H9 (cell line): ENCODE results near the gene VWA8. TPM values are rescaled to one million over a fixed set of nuclear protein-coding genes. Genes with fewer than 3 reads are reported as not detected.

Source experiments
- DNase-seq: peaks from one replicate; pipeline ENCODE4 v3.0.0-alpha.2; 2017
- H2AFZ ChIP-seq: one replicate; pipeline ENCODE4 v1.6.1; 2013; ENCODE audit warnings: mild to moderate bottlenecking, low read length, control low read depth, moderate library complexity
- H2AK5ac ChIP-seq: 2 replicates; pipeline ENCODE4 v1.6.1; 2013; ENCODE audit warnings: low read length, control low read depth, mixed read lengths; ENCODE audit not compliant: insufficient read length
- H2BK120ac ChIP-seq: one replicate; pipeline ENCODE4 v1.6.1; 2013; ENCODE audit warnings: low read depth, mild to moderate bottlenecking, low read length, control low read depth, inconsistent platforms; ENCODE audit not compliant: poor library complexity, severe bottlenecking
- H2BK12ac ChIP-seq: 2 replicates; pipeline ENCODE4 v1.6.1; 2013; ENCODE audit warnings: low read length, control low read depth, mixed read lengths, low read depth; ENCODE audit not compliant: insufficient read length
- H2BK15ac ChIP-seq: 2 replicates; pipeline ENCODE4 v1.6.1; 2013; ENCODE audit warnings: low read depth, low read length, control low read depth
- H2BK20ac ChIP-seq: one replicate; pipeline ENCODE4 v1.6.1; 2013; ENCODE audit warnings: low read depth, mild to moderate bottlenecking, low read length, control low read depth, inconsistent platforms; ENCODE audit not compliant: poor library complexity, severe bottlenecking
- H2BK5ac ChIP-seq: 2 replicates; pipeline ENCODE4 v1.6.1; 2013; ENCODE audit warnings: low read length, control low read depth, mixed read lengths; ENCODE audit not compliant: insufficient read length
- H3K14ac ChIP-seq: 2 replicates; pipeline ENCODE4 v1.6.1; 2013; ENCODE audit warnings: low read length, control low read depth; ENCODE audit not compliant: insufficient read depth
- H3K18ac ChIP-seq: 2 replicates; pipeline ENCODE4 v1.6.1; 2013; ENCODE audit warnings: low read depth, mild to moderate bottlenecking, mixed read lengths, low read length, control low read depth; ENCODE audit not compliant: insufficient read length
- H3K23ac ChIP-seq: 2 replicates; pipeline ENCODE4 v1.6.1; 2013; ENCODE audit warnings: low read length, control low read depth, mixed read lengths, low read depth; ENCODE audit not compliant: insufficient read length
- H3K23me2 ChIP-seq: 2 replicates; pipeline ENCODE4 v1.6.1; 2013; ENCODE audit warnings: low read depth, mild to moderate bottlenecking, mixed read lengths, low read length, control low read depth; ENCODE audit not compliant: insufficient read length, poor library complexity, severe bottlenecking
- H3K27ac ChIP-seq: 2 replicates; pipeline ENCODE4 v1.5.1; 2013; ENCODE audit warnings: low read length, control low read depth, mixed read lengths, low read depth; ENCODE audit not compliant: insufficient read length
- H3K27me3 ChIP-seq: 2 replicates; pipeline ENCODE4 v1.6.1; 2013; ENCODE audit warnings: low read length, control low read depth, inconsistent platforms; ENCODE audit not compliant: insufficient read depth
- H3K4ac ChIP-seq: 2 replicates; pipeline ENCODE4 v1.6.1; 2013; ENCODE audit warnings: low read depth, mild to moderate bottlenecking, control low read depth, inconsistent platforms, low read length, moderate library complexity
- H3K4me1 ChIP-seq: 2 replicates; pipeline ENCODE4 v1.6.1; 2013; ENCODE audit warnings: low read length, control low read depth, inconsistent platforms; ENCODE audit not compliant: insufficient read depth
- H3K4me2 ChIP-seq: 2 replicates; pipeline ENCODE4 v1.6.1; 2013; ENCODE audit warnings: low read length, control low read depth, mixed read lengths; ENCODE audit not compliant: insufficient read length, insufficient read depth
- H3K56ac ChIP-seq: 2 replicates; pipeline ENCODE4 v1.6.1; 2013; ENCODE audit warnings: low read depth, mild to moderate bottlenecking, mixed read lengths, low read length, control low read depth; ENCODE audit not compliant: insufficient read length
- H3K79me1 ChIP-seq: 2 replicates; pipeline ENCODE4 v1.6.1; 2013; ENCODE audit warnings: low read depth, mild to moderate bottlenecking, moderate library complexity, low read length, control low read depth, inconsistent platforms; ENCODE audit not compliant: insufficient read depth, poor library complexity, severe bottlenecking
- H3K79me2 ChIP-seq: 2 replicates; pipeline ENCODE4 v1.6.1; 2013; ENCODE audit warnings: low read length, control low read depth, inconsistent platforms; ENCODE audit not compliant: insufficient read depth
- H3K9ac ChIP-seq: 2 replicates; pipeline ENCODE4 v1.6.1; 2013; ENCODE audit warnings: low read length, control low read depth, mixed read lengths; ENCODE audit not compliant: insufficient read length; ENCODE audit errors: extremely low read depth
- H3K9me3 ChIP-seq: one replicate; pipeline ENCODE4 v1.6.1; 2013; ENCODE audit warnings: low read depth, low read length, inconsistent platforms; ENCODE audit not compliant: control insufficient read depth
- H3T11ph ChIP-seq: one replicate; pipeline ENCODE4 v1.6.1; 2013; ENCODE audit warnings: mild to moderate bottlenecking, low read length, control low read depth, inconsistent platforms
- H4K20me1 ChIP-seq: one replicate; pipeline ENCODE4 v1.6.1; 2013; ENCODE audit not compliant: control insufficient read depth, insufficient read length, insufficient read depth
- H4K5ac ChIP-seq: 2 replicates; pipeline ENCODE4 v1.6.1; 2013; ENCODE audit warnings: low read depth, mild to moderate bottlenecking, mixed read lengths, low read length, control low read depth; ENCODE audit not compliant: insufficient read length
- H4K8ac ChIP-seq: replicated peaks from 2 replicates; pipeline ENCODE4 v1.6.1; 2013; ENCODE audit warnings: low read length, control low read depth, mixed read lengths, low read depth; ENCODE audit not compliant: insufficient read length
- H4K91ac ChIP-seq: 2 replicates; pipeline ENCODE4 v1.6.1; 2013; ENCODE audit warnings: low read depth, mild to moderate bottlenecking, moderate library complexity, mixed read lengths, low read length, control low read depth; ENCODE audit not compliant: insufficient read length
- H3K27ac Mint-ChIP-seq, 3 experiments: 2 replicates in 2 of 3; 3 replicates in 1 of 3; pipeline ENCODE4 v1.8.0; 2020 to 2021; ENCODE audit warnings: mixed read lengths in 3 of 3, mild to moderate bottlenecking in 1 of 3, moderate library complexity in 1 of 3
- H3K27me3 Mint-ChIP-seq: 2 replicates; pipeline ENCODE4 v1.8.0; 2021; ENCODE audit warnings: low read depth, mild to moderate bottlenecking, moderate library complexity, mixed read lengths
- H3K36me3 Mint-ChIP-seq, 3 experiments: 2 replicates in 2 of 3; 3 replicates in 1 of 3; pipeline ENCODE4 v1.8.0; 2020 to 2021; ENCODE audit warnings: low read depth in 3 of 3, mixed read lengths in 3 of 3; ENCODE audit not compliant: insufficient read depth in 1 of 3
- H3K4me1 Mint-ChIP-seq, 2 experiments: 2 replicates each; pipeline ENCODE4 v1.8.0; 2020; ENCODE audit warnings: mixed read lengths in 2 of 2
- H3K4me3 Mint-ChIP-seq, 2 experiments: 2 replicates in 1 of 2; 3 replicates in 1 of 2; pipeline ENCODE4 v1.8.0; 2020 to 2021; ENCODE audit warnings: mild to moderate bottlenecking in 2 of 2, mixed read lengths in 2 of 2, moderate library complexity in 1 of 2
- H3K9me3 Mint-ChIP-seq, 2 experiments: 2 replicates in 1 of 2; 3 replicates in 1 of 2; pipeline ENCODE4 v1.8.0; 2020; ENCODE audit warnings: mild to moderate bottlenecking in 2 of 2, mixed read lengths in 2 of 2, moderate library complexity in 1 of 2
- total RNA-seq: library from RNA; stranded (reverse); gene quantifications from 2 replicates; pipeline ENCODE4 v1.2.1, GENCODE V29; 2021
- TF ChIP-seq, protein P1 (sequence below): fragments of 200-600 bp; sonication (generic); conservative IDR thresholded peaks from 3 replicates; pipeline ENCODE4 v1.8.0; 2021; ENCODE audit warnings: antibody characterized with exemption, mild to moderate bottlenecking

Gene VWA8
- total RNA-seq, 1 experiment from 2014 or later, result 17.4 TPM

DNA sequence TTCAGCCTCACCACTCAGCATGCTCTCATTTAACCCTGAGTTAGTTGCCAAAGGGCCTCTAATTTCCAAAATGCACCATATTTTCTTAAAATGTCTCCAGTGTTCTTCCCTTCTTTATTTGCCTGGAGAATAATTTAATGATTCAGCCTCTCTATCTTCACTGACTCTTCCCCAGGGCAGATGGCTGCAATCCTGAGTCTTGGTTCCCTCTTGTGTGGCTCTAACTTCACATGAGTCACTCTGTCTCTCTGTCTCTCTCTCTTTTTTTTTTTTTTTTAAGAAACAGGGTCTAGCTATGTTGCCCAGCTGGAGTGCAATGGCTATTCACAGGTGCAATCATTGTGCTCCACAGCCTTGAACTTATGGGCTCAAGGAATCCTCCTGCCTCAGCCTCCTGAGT is 251.4 kb downstream of the VWA8 start:
- Mint-ChIP-seq H3K27me3 (no peaks in the 10 kb centered on the region), H3K4me3 (no peak overlapping the region), H3K36me3 (no peaks in the 10 kb centered on the region), H3K4me1 (peaks cover 13 to 23% of the 10 kb centered on the region in 2 experiments), H3K9me3 (no peaks in the 10 kb centered on the region), H3K27ac (peak overlapping the region in 1 of 3 experiments; percentile 67; a peak in 2 of 7 replicates)
- Histone ChIP-seq H3K23ac (no peak overlapping the region), H2BK15ac (no peak overlapping the region), H3K18ac (no peak overlapping the region), H4K8ac (no peak overlapping the region), H3K79me1 (no peaks in the 10 kb centered on the region), H3K56ac (no peak overlapping the region), H2AFZ (no peak overlapping the region), H2BK5ac (no peak overlapping the region), H3K4ac (no peak overlapping the region), H3K27me3 (no peaks in the 10 kb centered on the region), H2BK120ac (no peak overlapping the region), H3T11ph (no peak overlapping the region), H2BK20ac (no peak overlapping the region), H2BK12ac (no peak overlapping the region), H4K20me1 (no peaks in the 10 kb centered on the region), H4K91ac (no peak overlapping the region), H3K23me2 (no peaks in the 10 kb centered on the region), H3K14ac (no peak overlapping the region), H2AK5ac (no peak overlapping the region), H4K5ac (no peak overlapping the region), H3K4me1 (no peaks in the 10 kb centered on the region; the same call in 1 of the 2 replicates), H3K79me2 (no peaks in the 10 kb centered on the region), H3K4me2 (no peak overlapping the region), H3K27ac (no peak overlapping the region), H3K9me3 (no peaks in the 10 kb centered on the region), H3K9ac (no peak overlapping the region)
- TF ChIP-seq, protein P1, sequence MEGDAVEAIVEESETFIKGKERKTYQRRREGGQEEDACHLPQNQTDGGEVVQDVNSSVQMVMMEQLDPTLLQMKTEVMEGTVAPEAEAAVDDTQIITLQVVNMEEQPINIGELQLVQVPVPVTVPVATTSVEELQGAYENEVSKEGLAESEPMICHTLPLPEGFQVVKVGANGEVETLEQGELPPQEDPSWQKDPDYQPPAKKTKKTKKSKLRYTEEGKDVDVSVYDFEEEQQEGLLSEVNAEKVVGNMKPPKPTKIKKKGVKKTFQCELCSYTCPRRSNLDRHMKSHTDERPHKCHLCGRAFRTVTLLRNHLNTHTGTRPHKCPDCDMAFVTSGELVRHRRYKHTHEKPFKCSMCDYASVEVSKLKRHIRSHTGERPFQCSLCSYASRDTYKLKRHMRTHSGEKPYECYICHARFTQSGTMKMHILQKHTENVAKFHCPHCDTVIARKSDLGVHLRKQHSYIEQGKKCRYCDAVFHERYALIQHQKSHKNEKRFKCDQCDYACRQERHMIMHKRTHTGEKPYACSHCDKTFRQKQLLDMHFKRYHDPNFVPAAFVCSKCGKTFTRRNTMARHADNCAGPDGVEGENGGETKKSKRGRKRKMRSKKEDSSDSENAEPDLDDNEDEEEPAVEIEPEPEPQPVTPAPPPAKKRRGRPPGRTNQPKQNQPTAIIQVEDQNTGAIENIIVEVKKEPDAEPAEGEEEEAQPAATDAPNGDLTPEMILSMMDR, result no peak
- DNase-seq, result no peak
